Measurements from ENCODE around the gene KCNJ16. TPM values are rescaled to one million over a fixed set of nuclear protein-coding genes. Genes with fewer than 3 reads are reported as not detected.

Gene KCNJ16
- total and polyA plus RNA-seq, 9 of the 15 experiments (the other 6 are each of a cell fraction or from before 2014, with no cell fraction given), result 0.01 to 0.75 (median 0.07) TPM; not detected in 4

DNA sequence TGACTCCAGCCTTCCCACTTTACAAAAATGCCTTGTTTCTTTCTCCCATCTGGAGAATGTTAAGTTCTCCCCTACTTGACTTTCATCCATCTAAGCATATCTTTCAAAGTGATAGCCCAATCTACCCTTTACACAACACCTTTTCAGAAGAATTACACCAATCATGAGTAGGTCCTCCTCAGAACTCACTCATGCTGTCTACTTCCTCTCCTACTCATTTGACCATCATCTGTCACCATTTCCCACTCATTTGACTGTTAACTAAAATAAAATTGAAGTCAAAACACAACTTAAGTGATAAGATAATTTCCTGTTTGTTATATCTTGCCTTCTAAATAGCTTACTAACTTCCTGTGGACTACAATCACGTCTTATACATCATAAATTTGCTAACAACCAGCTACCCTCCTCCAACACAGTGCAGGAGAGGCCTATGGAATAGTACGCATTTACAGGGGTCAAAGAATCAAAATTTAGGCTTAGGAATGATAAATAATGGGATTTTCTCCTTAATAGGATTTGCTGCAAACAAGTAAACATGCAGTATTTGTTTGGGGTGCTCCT is 16.1 kb downstream of the KCNJ16 start (continued):
- TF ChIP-seq, protein P1, sequence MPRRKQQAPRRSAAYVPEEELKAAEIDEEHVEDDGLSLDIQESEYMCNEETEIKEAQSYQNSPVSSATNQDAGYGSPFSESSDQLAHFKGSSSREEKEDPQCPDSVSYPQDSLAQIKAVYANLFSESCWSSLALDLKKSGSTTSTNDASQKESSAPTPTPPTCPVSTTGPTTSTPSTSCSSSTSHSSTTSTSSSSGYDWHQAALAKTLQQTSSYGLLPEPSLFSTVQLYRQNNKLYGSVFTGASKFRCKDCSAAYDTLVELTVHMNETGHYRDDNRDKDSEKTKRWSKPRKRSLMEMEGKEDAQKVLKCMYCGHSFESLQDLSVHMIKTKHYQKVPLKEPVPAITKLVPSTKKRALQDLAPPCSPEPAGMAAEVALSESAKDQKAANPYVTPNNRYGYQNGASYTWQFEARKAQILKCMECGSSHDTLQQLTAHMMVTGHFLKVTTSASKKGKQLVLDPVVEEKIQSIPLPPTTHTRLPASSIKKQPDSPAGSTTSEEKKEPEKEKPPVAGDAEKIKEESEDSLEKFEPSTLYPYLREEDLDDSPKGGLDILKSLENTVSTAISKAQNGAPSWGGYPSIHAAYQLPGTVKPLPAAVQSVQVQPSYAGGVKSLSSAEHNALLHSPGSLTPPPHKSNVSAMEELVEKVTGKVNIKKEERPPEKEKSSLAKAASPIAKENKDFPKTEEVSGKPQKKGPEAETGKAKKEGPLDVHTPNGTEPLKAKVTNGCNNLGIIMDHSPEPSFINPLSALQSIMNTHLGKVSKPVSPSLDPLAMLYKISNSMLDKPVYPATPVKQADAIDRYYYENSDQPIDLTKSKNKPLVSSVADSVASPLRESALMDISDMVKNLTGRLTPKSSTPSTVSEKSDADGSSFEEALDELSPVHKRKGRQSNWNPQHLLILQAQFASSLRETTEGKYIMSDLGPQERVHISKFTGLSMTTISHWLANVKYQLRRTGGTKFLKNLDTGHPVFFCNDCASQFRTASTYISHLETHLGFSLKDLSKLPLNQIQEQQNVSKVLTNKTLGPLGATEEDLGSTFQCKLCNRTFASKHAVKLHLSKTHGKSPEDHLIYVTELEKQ (CRISPR knock-in tag; IDR thresholded peaks at IDR 0.05), result no peak
- TF ChIP-seq TOE1 (IDR thresholded peaks at IDR 0.05; ENCODE audit: borderline replicate concordance) (no peak), TOE1 (CRISPR knock-in tag; IDR thresholded peaks at IDR 0.05; ENCODE audit: borderline replicate concordance, low read depth) (no peak)

DNA sequence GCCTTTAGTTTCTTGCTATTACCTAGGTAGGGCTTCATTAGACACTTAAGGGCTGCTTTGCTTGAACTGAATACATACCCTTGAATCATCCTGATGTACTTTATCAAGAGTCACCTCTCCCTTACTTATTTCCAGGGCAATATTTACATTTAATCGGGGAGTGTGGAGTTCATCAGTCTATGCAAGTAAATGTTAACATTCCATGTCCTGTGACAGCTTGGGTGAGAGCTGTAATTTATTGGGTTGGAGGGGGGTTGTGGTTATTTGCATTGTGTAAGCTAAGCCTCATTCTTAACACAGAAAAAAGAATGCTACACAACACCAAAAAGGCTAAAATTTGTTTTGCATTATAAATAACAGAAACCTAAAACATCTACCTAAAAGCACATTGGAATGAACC is 16.7 kb downstream of the KCNJ16 start:
- FAIRE-seq, result no peak
- Histone ChIP-seq H3K79me2 (ENCODE audit: control insufficient read depth, insufficient read depth, low read length) (peaks cover 11% of the 10 kb centered on the region; the same call in 2 of the 3 replicates), H4K20me1 (replicated peaks; ENCODE audit: control insufficient read depth, insufficient read depth, low read length) (no peaks in the 10 kb centered on the region), H3K4me2 (ENCODE audit: insufficient read depth, low read length) (no peak overlapping the region), H3K36me3 (ENCODE audit: control insufficient read depth, insufficient read depth, low read length) (peaks cover 6% of the 10 kb centered on the region; the same call in 1 of the 3 replicates), H3K4me1 (replicated peaks in 1 of 2; ENCODE audit: control insufficient read depth in 2 of 2, insufficient read depth in 2 of 2, low read length in 2 of 2) (no peaks in the 10 kb centered on the region), H3K4me3 (no peak overlapping the region), H3K27me3 (ENCODE audit: control insufficient read depth in 2 of 2, insufficient read depth in 2 of 2, low read length in 2 of 2) (no peaks in the 10 kb centered on the region), H3K9me3 (replicated peaks; ENCODE audit: control insufficient read depth, insufficient read depth, low read depth, low read length) (no peaks in the 10 kb centered on the region), H3K9ac (ENCODE audit: insufficient read depth in 1 of 2, low read depth in 2 of 2, low read length in 2 of 2) (no peak overlapping the region), H3K27ac (ENCODE audit: extremely low read depth, low read depth, low read length) (no peak overlapping the region), H2AFZ (ENCODE audit: low read depth, low read length) (no peak overlapping the region), H3K9me1 (ENCODE audit: control insufficient read depth, insufficient read depth, low read length) (no peaks in the 10 kb centered on the region)
- ATAC-seq, result no peak
- POLR2A ChIA-PET, result no interaction called here
- TF ChIP-seq MEIS2 (IDR thresholded peaks at IDR 0.05; ENCODE audit: partially characterized antibody), result peak; percentile 11
- TF ChIP-seq, protein P2, sequence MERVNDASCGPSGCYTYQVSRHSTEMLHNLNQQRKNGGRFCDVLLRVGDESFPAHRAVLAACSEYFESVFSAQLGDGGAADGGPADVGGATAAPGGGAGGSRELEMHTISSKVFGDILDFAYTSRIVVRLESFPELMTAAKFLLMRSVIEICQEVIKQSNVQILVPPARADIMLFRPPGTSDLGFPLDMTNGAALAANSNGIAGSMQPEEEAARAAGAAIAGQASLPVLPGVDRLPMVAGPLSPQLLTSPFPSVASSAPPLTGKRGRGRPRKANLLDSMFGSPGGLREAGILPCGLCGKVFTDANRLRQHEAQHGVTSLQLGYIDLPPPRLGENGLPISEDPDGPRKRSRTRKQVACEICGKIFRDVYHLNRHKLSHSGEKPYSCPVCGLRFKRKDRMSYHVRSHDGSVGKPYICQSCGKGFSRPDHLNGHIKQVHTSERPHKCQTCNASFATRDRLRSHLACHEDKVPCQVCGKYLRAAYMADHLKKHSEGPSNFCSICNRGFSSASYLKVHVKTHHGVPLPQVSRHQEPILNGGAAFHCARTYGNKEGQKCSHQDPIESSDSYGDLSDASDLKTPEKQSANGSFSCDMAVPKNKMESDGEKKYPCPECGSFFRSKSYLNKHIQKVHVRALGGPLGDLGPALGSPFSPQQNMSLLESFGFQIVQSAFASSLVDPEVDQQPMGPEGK (CRISPR knock-in tag; IDR thresholded peaks at IDR 0.05; ENCODE audit: borderline replicate concordance), result no peak
- CTCF ChIA-PET (ENCODE audit: low intra/inter-chr PET ratio), result no interaction called here
- BruUV-seq (replicated peaks), result no TSS peak
- intact Hi-C loops (cut with micrococcal nuclease), result no loop called here
- WGBS (ENCODE audit: insufficient coverage, low coverage, missing lambda C conversion rate), result 25% methylated on average over 1 of the region's 1 CpG
- in situ Hi-C loops (cut with MboI), result no loop called here
- no peak for DNase-seq (ENCODE audit: extremely low read depth in 1 of 4, low spot score in 3 of 4)
